AG20443 (cell line): Measurements from ENCODE around the gene CCDC6.
A peak's percentile ranks its signal among the peaks of the same experiment; 100 is the strongest.
"Not testable (repeated sequence)": the region's sequence is repeated elsewhere in the genome, so short reads cannot be mapped to it uniquely, and the experiment has no call there.

ENCODE experiments used
- DNase-seq: peaks from one replicate; pipeline ENCODE4 v3.0.0; 2012; ENCODE audit warnings: low spot score, mixed read lengths

Gene CCDC6

GRCh38 chr10:59754951-59755350 lies 151.4 kb downstream of the CCDC6 start:
- no peak for DNase-seq

- no peak for DNase-seq
Observed at GRCh38 chr10:59753267-59753666, 153.1 kb downstream of the CCDC6 start, which contains the start of gene MRLN. Gene MRLN (minus strand): TSS chr10:59753455.

GRCh38 chr10:59752278-59752940 lies 153.9 kb downstream of the CCDC6 start:
- DNase-seq, result no peak

- peak; percentile 15 for DNase-seq
Observed at GRCh38 chr10:59750155-59750945, 156.0 kb downstream of the CCDC6 start.

- no peak for DNase-seq
Observed at GRCh38 chr10:59748834-59749233, 157.5 kb downstream of the CCDC6 start.

GRCh38 chr10:59745163-59745650 lies 161.1 kb downstream of the CCDC6 start:
- no peak for DNase-seq

GRCh38 chr10:59744762-59745161 lies 161.6 kb downstream of the CCDC6 start:
- not testable (repeated sequence) for DNase-seq

- DNase-seq, result not testable (repeated sequence)
Observed at GRCh38 chr10:59744156-59744555, 162.2 kb downstream of the CCDC6 start.

GRCh38 chr10:59741583-59741982 lies 164.8 kb downstream of the CCDC6 start:
- DNase-seq, result no peak

- DNase-seq, result no peak
Observed at GRCh38 chr10:59741048-59741447, 165.3 kb downstream of the CCDC6 start.
